SK-N-SH (cell line): ENCODE data around the gene SLC17A4. TPM values are rescaled to one million over a fixed set of nuclear protein-coding genes. Genes with fewer than 3 reads are reported as not detected.

Source experiments
- CTCF ChIA-PET: fragments of 300-600, 350-600 bp; formaldehyde crosslinking; extraction: SDS; loops from one replicate; lab custom pipeline; 2021; lab: Yijun Ruan, JAX
- POLR2A ChIA-PET: fragments of 350-600 bp; sonication (Branson Sonifier 250); formaldehyde crosslinking; extraction: SDS; loops from one replicate; lab custom pipeline; 2020; ENCODE audit warnings: antibody characterized with exemption, inconsistent platforms; lab: Yijun Ruan, JAX
- DNase-seq: peaks from one replicate; pipeline ENCODE4 v3.0.0; 2012
- H2AFZ ChIP-seq: fragments of 200-600 bp; sonication (generic); 2 replicates; pipeline ENCODE4 v1.8.1; 2016; ENCODE audit warnings: antibody characterized with exemption, mild to moderate bottlenecking, low read depth
- H3F3A ChIP-seq: fragments of 200-600 bp; sonication (generic); replicated peaks from 2 replicates; pipeline ENCODE3; 2016; ENCODE audit warnings: antibody characterized with exemption, mild to moderate bottlenecking; ENCODE audit not compliant: insufficient read depth
- H3K27ac ChIP-seq, 2 experiments: fragments of 200-500 bp in 1 of 2; fragments of 200-600 bp in 1 of 2; sonication (Bioruptor generic) in 1 of 2; sonication (generic), shearing (Covaris generic) in 1 of 2; 2 replicates each; pipeline versions ENCODE4 v1.5.1 to v1.6.1; 2014 to 2016; ENCODE audit warnings: low read depth in 2 of 2, inconsistent platforms in 1 of 2, low read length in 1 of 2, mild to moderate bottlenecking in 1 of 2, mixed read lengths in 1 of 2
- H3K27me3 ChIP-seq: fragments of 200-600 bp; sonication (generic), shearing (Covaris generic); 2 replicates; pipeline ENCODE4 v1.6.1; 2016; ENCODE audit warnings: mixed run types; ENCODE audit not compliant: insufficient read depth
- H3K36me3 ChIP-seq, 2 experiments: fragments of 200-500 bp in 1 of 2; fragments of 200-600 bp in 1 of 2; sonication (Bioruptor generic) in 1 of 2; sonication (generic) in 1 of 2; replicated peaks in 1 of 2; 2 replicates each; pipeline versions ENCODE3 to v1.5.1; 2014 to 2016; ENCODE audit warnings: low read length in 1 of 2, mild to moderate bottlenecking in 1 of 2; ENCODE audit not compliant: insufficient read depth in 2 of 2, control insufficient read depth in 1 of 2
- H3K4me1 ChIP-seq, 2 experiments: fragments of 200-500 bp in 1 of 2; fragments of 200-600 bp in 1 of 2; sonication (Bioruptor generic) in 1 of 2; sonication (generic), shearing (Covaris generic) in 1 of 2; 2 replicates each; pipeline versions ENCODE4 v1.5.1 to v1.6.1; 2014 to 2016; ENCODE audit warnings: low read depth in 1 of 2, low read length in 1 of 2, mixed run types in 1 of 2; ENCODE audit not compliant: insufficient read depth in 2 of 2, control insufficient read depth in 1 of 2
- H3K4me2 ChIP-seq: fragments of 200-600 bp; sonication (generic), shearing (Covaris generic); 2 replicates; pipeline ENCODE4 v1.6.1; 2017; ENCODE audit warnings: mixed run types
- H3K4me3 ChIP-seq, 2 experiments: fragments of 200-500 bp in 1 of 2; fragments of 200-600 bp in 1 of 2; sonication (Bioruptor generic) in 1 of 2; sonication (generic), shearing (Covaris generic) in 1 of 2; 2 replicates each; pipeline versions ENCODE4 v1.5.1 to v1.8.1; 2014 to 2016; ENCODE audit warnings: low read depth in 2 of 2, inconsistent platforms in 1 of 2, low read length in 1 of 2, mild to moderate bottlenecking in 1 of 2, mixed read lengths in 1 of 2, moderate library complexity in 1 of 2
- H3K79me2 ChIP-seq: fragments of 200-600 bp; sonication (generic); 2 replicates; pipeline ENCODE4 v1.8.1; 2017; ENCODE audit warnings: mild to moderate bottlenecking; ENCODE audit not compliant: insufficient read depth
- H3K9ac ChIP-seq: fragments of 200-600 bp; sonication (generic); 2 replicates; pipeline ENCODE4 v1.6.1; 2017; ENCODE audit warnings: mixed run types
- H3K9me2 ChIP-seq: fragments of 200-600 bp; sonication (generic); 2 replicates; pipeline ENCODE4 v1.6.1; 2017; ENCODE audit warnings: mixed run types
- H3K9me3 ChIP-seq: fragments of 200-600 bp; sonication (generic); 2 replicates; pipeline ENCODE4 v1.6.1; 2017; ENCODE audit warnings: mixed run types, mild to moderate bottlenecking, moderate library complexity
- H4K20me1 ChIP-seq: fragments of 200-600 bp; sonication (generic); 2 replicates; pipeline ENCODE4 v1.6.1; 2017; ENCODE audit warnings: mild to moderate bottlenecking, mixed run types; ENCODE audit not compliant: insufficient read depth
- CTCF ChIP-seq: fragments of 200-600 bp; sonication (generic); IDR thresholded peaks from 2 replicates; pipeline ENCODE4 v1.6.1; 2017; ENCODE audit warnings: antibody characterized with exemption, mild to moderate bottlenecking, moderate library complexity
- EP300 ChIP-seq, 2 experiments: IDR thresholded peaks; 2 replicates each; pipeline versions ENCODE4 v1.4.0 to v1.6.1; 2012; ENCODE audit warnings: borderline replicate concordance in 1 of 2, low read depth in 1 of 2, low read length in 1 of 2
- FOSL2 ChIP-seq: IDR thresholded peaks from 2 replicates; pipeline ENCODE4 v1.4.0; 2012; ENCODE audit warnings: low read depth, mild to moderate bottlenecking, moderate library complexity, borderline replicate concordance
- FOXJ3 ChIP-seq: sonication (generic); formaldehyde crosslinking; IDR thresholded peaks from 2 replicates; pipeline ENCODE4 v1.5.1; 2020; ENCODE audit warnings: mild to moderate bottlenecking, missing genetic modification reagents
- GABPA ChIP-seq: IDR thresholded peaks from 2 replicates; pipeline ENCODE4 v1.4.0; 2012; ENCODE audit warnings: low read depth, mild to moderate bottlenecking
- MAX ChIP-seq: IDR thresholded peaks from 2 replicates; pipeline ENCODE4 v1.4.0; 2012; ENCODE audit warnings: low read depth
- MEF2A ChIP-seq: IDR thresholded peaks from 2 replicates; pipeline ENCODE4 v1.4.0; 2012; ENCODE audit warnings: low read depth, borderline replicate concordance
- MXI1 ChIP-seq: IDR thresholded peaks from 2 replicates; pipeline ENCODE4 v1.6.1; 2012; ENCODE audit warnings: mild to moderate bottlenecking, low read depth, low read length, improper control_type of control experiment
- NRF1 ChIP-seq: IDR thresholded peaks from 2 replicates; pipeline ENCODE4 v1.6.1; 2012; ENCODE audit warnings: low read depth, mild to moderate bottlenecking, low read length
- POLR2AphosphoS5 ChIP-seq: IDR thresholded peaks from 2 replicates; pipeline ENCODE4 v1.6.1; 2012; ENCODE audit warnings: low read depth, low read length
- RFX5 ChIP-seq: IDR thresholded peaks from 2 replicates; pipeline ENCODE4 v1.6.1; 2012; ENCODE audit warnings: mild to moderate bottlenecking, improper control_type of control experiment, low read length
- SIN3A ChIP-seq: IDR thresholded peaks from 2 replicates; pipeline ENCODE4 v1.6.1; 2012; ENCODE audit warnings: low read depth, mild to moderate bottlenecking, low read length, moderate library complexity, borderline replicate concordance
- SMC3 ChIP-seq: IDR thresholded peaks from 2 replicates; pipeline ENCODE4 v1.6.1; 2012; ENCODE audit warnings: low read depth, low read length, improper control_type of control experiment
- YY1 ChIP-seq: IDR thresholded peaks from 2 replicates; pipeline ENCODE4 v1.4.0; 2012; ENCODE audit warnings: low read depth, mild to moderate bottlenecking
- ZBTB33 ChIP-seq: IDR thresholded peaks from 2 replicates; pipeline ENCODE4 v1.4.0; 2012; ENCODE audit warnings: low read depth, borderline replicate concordance
- WGBS: methylation state at CpG from one replicate; pipeline ENCODE4 v1.1.6; 2017; ENCODE audit warnings: low lambda C conversion rate; 5-methylcytosine and 5-hydroxymethylcytosine counted together
- polyA plus RNA-seq, 3 experiments: library from polyadenylated mRNA; depleted of rRNA; stranded (reverse); fragments of >200 nt; gene quantifications; 2 replicates each; pipeline ENCODE4 v1.2.3, GENCODE V29; 2012

Gene SLC17A4
- polyA plus RNA-seq, 1 of the 3 experiments (the other 2 are of a cell fraction) = not detected

- Histone ChIP-seq H3K79me2 (no peaks in the 10 kb centered on the region), H3K9me3 (no peaks in the 10 kb centered on the region), H3K4me1 (no peaks in the 10 kb centered on the region), H3K9me2 (no peaks in the 10 kb centered on the region), H3K9ac (no peak overlapping the region), H3K4me2 (no peak overlapping the region), H3K4me3 (no peak overlapping the region), H3F3A (no peaks in the 10 kb centered on the region), H4K20me1 (no peaks in the 10 kb centered on the region), H3K36me3 (no peaks in the 10 kb centered on the region), H2AFZ (no peak overlapping the region), H3K27me3 (no peaks in the 10 kb centered on the region), H3K27ac (no peak overlapping the region)
- no peak for DNase-seq
- ChIA-PET POLR2A (no interaction called here), CTCF (no interaction called here)
- no peak for TF ChIP-seq FOXJ3
- TF ChIP-seq GABPA = no peak
- TF ChIP-seq SMC3 = no peak
- TF ChIP-seq EP300 (IDR thresholded peaks at IDR 0.05; ENCODE audit: borderline replicate concordance in 1 of 2, low read depth in 1 of 2, low read length in 1 of 2) = no peak
- no peak for TF ChIP-seq FOSL2
- TF ChIP-seq MAX = no peak
- no peak for TF ChIP-seq MEF2A
- no peak for TF ChIP-seq ZBTB33
- TF ChIP-seq CTCF = no peak
- TF ChIP-seq YY1 = no peak
- no peak for TF ChIP-seq MXI1
- no peak for TF ChIP-seq RFX5
- WGBS = 61% methylated on average over 1 of the region's 1 CpG
These were observed 74.8 kb downstream of the SLC17A4 start for GRCh38 chr6:25829375-25829774.

GRCh38 chr6:25830458-25830857, 75.9 kb downstream of the SLC17A4 start:
- no peak for DNase-seq
- H3K4me3 ChIP-seq = no peak overlapping the region
- TF ChIP-seq FOXJ3 (no peak), MEF2A (no peak), NRF1 (no peak), SIN3A (no peak), POLR2AphosphoS5 (no peak)
- TF ChIP-seq, all 33 proteins: peak for 0
- ChIA-PET CTCF (no interaction called here), POLR2A (no interaction called here)
- H3K27ac ChIP-seq = no peak overlapping the region
- no peaks in the 10 kb centered on the region for H3F3A ChIP-seq
- no peaks in the 10 kb centered on the region for H3K36me3 ChIP-seq
- H3K9ac ChIP-seq = no peak overlapping the region
- no peaks in the 10 kb centered on the region for H3K9me2 ChIP-seq
- H3K27me3 ChIP-seq = no peaks in the 10 kb centered on the region
- no peaks in the 10 kb centered on the region for H3K79me2 ChIP-seq
- no peaks in the 10 kb centered on the region for H4K20me1 ChIP-seq
- H3K4me2 ChIP-seq = no peak overlapping the region
- WGBS = 47% methylated on average over 4 of the region's 4 CpGs
- no peaks in the 10 kb centered on the region for H3K9me3 ChIP-seq
- H2AFZ ChIP-seq = no peak overlapping the region
- no peaks in the 10 kb centered on the region for H3K4me1 ChIP-seq

Other genes with a start within 250 kb of the SLC17A4 start
- gene SCGN, start 102.5 kb upstream of the SLC17A4 start, polyA plus RNA-seq (2012; rRNA removed) = not detected in 2 replicates
- gene SLC17A1, start 77.3 kb downstream of the SLC17A4 start, polyA plus RNA-seq (2012; rRNA removed) = not detected in 2 replicates
- 0.08 TPM in 1 of 2 replicates, not detected in the other for gene SLC17A3, start 119.5 kb downstream of the SLC17A4 start, polyA plus RNA-seq (2012; rRNA removed)
- gene SLC17A2, start 175.9 kb downstream of the SLC17A4 start, polyA plus RNA-seq (2012; rRNA removed) = not detected in 2 replicates
- 0.62 and 0.88 TPM in 2 replicates for gene TRIM38, start 208.1 kb downstream of the SLC17A4 start, polyA plus RNA-seq (2012; rRNA removed)